Measurements from ENCODE around the gene RBM12. TPM values are rescaled to one million over a fixed set of nuclear protein-coding genes. Genes with fewer than 3 reads are reported as not detected.
A peak's percentile ranks its signal among the peaks of the same experiment; 100 is the strongest.

Gene RBM12
- total RNA-seq, 1 donor from 2014 or later: 46.2 TPM

- no peaks in the 10 kb centered on the region for H3K27me3 ChIP-seq (ENCODE audit: low read depth)
- H3K36me3 ChIP-seq: peaks cover 35% of the 10 kb centered on the region
- intact Hi-C loops (cut with micrococcal nuclease): no loop called here
- no peaks in the 10 kb centered on the region for H3K9me3 ChIP-seq (replicated peaks)
- no peak for DNase-seq
- H3K27ac ChIP-seq (replicated peaks): no peak overlapping the region
- H3K4me1 ChIP-seq: peaks cover 32% of the 10 kb centered on the region
- no peak for TF ChIP-seq CTCF (IDR thresholded peaks at IDR 0.05; ENCODE audit: borderline replicate concordance)
- H3K4me3 ChIP-seq: no peak overlapping the region
Measured at GRCh38 chr20:35621560-35621946, 43.1 kb downstream of the RBM12 start.

- H3K36me3 ChIP-seq: peaks cover 30% of the 10 kb centered on the region
- no peak for DNase-seq
- no peak for TF ChIP-seq CTCF (IDR thresholded peaks at IDR 0.05; ENCODE audit: borderline replicate concordance)
- no peaks in the 10 kb centered on the region for H3K9me3 ChIP-seq (replicated peaks)
- no peak overlapping the region for H3K27ac ChIP-seq (replicated peaks)
- intact Hi-C loops (cut with micrococcal nuclease): no loop called here
- peaks cover 35% of the 10 kb centered on the region for H3K4me1 ChIP-seq
- no peak overlapping the region for H3K4me3 ChIP-seq
- no peaks in the 10 kb centered on the region for H3K27me3 ChIP-seq (ENCODE audit: low read depth)
Measured at GRCh38 chr20:35620818-35621559, 43.7 kb downstream of the RBM12 start.

GRCh38 chr20:35619196-35620095, 45.3 kb downstream of the RBM12 start:
- peak overlapping the region; percentile 93 for H3K27ac ChIP-seq (replicated peaks)
- H3K4me1 ChIP-seq: peaks cover 42% of the 10 kb centered on the region
- H3K4me3 ChIP-seq: peak overlapping the region; percentile 74
- H3K9me3 ChIP-seq (replicated peaks): no peaks in the 10 kb centered on the region
- DNase-seq: peak; percentile 81
- H3K27me3 ChIP-seq (ENCODE audit: low read depth): no peaks in the 10 kb centered on the region
- intact Hi-C loops (cut with micrococcal nuclease): no loop called here
- peak; percentile 36 for TF ChIP-seq CTCF (IDR thresholded peaks at IDR 0.05; ENCODE audit: borderline replicate concordance)
- peaks cover 14% of the 10 kb centered on the region for H3K36me3 ChIP-seq

- H3K27ac ChIP-seq (replicated peaks): peak overlapping the region; percentile 93
- peak overlapping the region; percentile 74 for H3K4me3 ChIP-seq
- no peaks in the 10 kb centered on the region for H3K9me3 ChIP-seq (replicated peaks)
- H3K27me3 ChIP-seq (ENCODE audit: low read depth): no peaks in the 10 kb centered on the region
- no peak for DNase-seq
- intact Hi-C loops (cut with micrococcal nuclease): no loop called here
- TF ChIP-seq CTCF (IDR thresholded peaks at IDR 0.05; ENCODE audit: borderline replicate concordance): no peak
- peaks cover 42% of the 10 kb centered on the region for H3K4me1 ChIP-seq
- H3K36me3 ChIP-seq: peaks cover 10% of the 10 kb centered on the region
Measured at GRCh38 chr20:35618263-35619131, 46.2 kb downstream of the RBM12 start.
